ENCODE measurements around the gene CD22. TPM values are rescaled to one million over a fixed set of nuclear protein-coding genes. Genes with fewer than 3 reads are reported as not detected.

The CD22 gene
- total RNA-seq, 4 donors from 2014 or later = 2.7 to 5.6 (median 4.9) TPM

GRCh38 chr19:35321291-35321690, 7.7 kb upstream of the CD22 start:
- WGBS, 2 donors (ENCODE audit: low coverage in 1 of 2) = 81 to 90% methylated on average over 2 of the region's 2 CpGs
- no peak for TF ChIP-seq POLR2A (IDR thresholded peaks at IDR 0.05)
- no peak for TF ChIP-seq POLR2AphosphoS5 (IDR thresholded peaks at IDR 0.05)
- no peak for TF ChIP-seq EP300 (IDR thresholded peaks at IDR 0.05)
- Histone ChIP-seq H3K36me3 (no peaks in the 10 kb centered on the region), H3K4me3 (no peak overlapping the region), H3K9me3 (peaks cover 0 to 8% (median 0%) of the 10 kb centered on the region in 3 donors), H3K4me1 (no peaks in the 10 kb centered on the region), H3K27me3 (peaks cover 8% of the 10 kb centered on the region), H3K27ac (no peak overlapping the region)
- ATAC-seq = no peak

- Histone ChIP-seq H3K27ac (no peak overlapping the region), H3K36me3 (no peaks in the 10 kb centered on the region), H3K27me3 (peaks cover 8% of the 10 kb centered on the region), H3K4me1 (no peaks in the 10 kb centered on the region), H3K4me3 (no peak overlapping the region), H3K9me3 (peaks cover 0 to 8% (median 0%) of the 10 kb centered on the region in 3 donors)
- TF ChIP-seq POLR2AphosphoS5 (IDR thresholded peaks at IDR 0.05) (no peak), CTCF (IDR thresholded peaks at IDR 0.05) (no peak), EP300 (IDR thresholded peaks at IDR 0.05) (no peak), POLR2A (IDR thresholded peaks at IDR 0.05) (no peak)
- no peak for ATAC-seq
- WGBS, 2 donors (ENCODE audit: low coverage in 1 of 2) = 84 to 93% methylated on average over 4 to 9 of the region's 9 CpGs
Measured at GRCh38 chr19:35322014-35322413, 7.0 kb upstream of the CD22 start.

GRCh38 chr19:35327642-35328041, 1.3 kb upstream of the CD22 start:
- H3K27me3 ChIP-seq = peaks cover 51% of the 10 kb centered on the region
- no peak for ATAC-seq
- H3K4me3 ChIP-seq = no peak overlapping the region
- WGBS, 2 donors (ENCODE audit: low coverage in 1 of 2) = 65 to 77% methylated on average over 4 of the region's 4 CpGs
- H3K4me1 ChIP-seq = no peaks in the 10 kb centered on the region
- H3K36me3 ChIP-seq = no peaks in the 10 kb centered on the region
- no peak overlapping the region for H3K27ac ChIP-seq
- H3K9me3 ChIP-seq = no peaks in the 10 kb centered on the region
- TF ChIP-seq POLR2AphosphoS5 (IDR thresholded peaks at IDR 0.05) (no peak), CTCF (IDR thresholded peaks at IDR 0.05) (no peak), EP300 (IDR thresholded peaks at IDR 0.05) (no peak), POLR2A (IDR thresholded peaks at IDR 0.05) (no peak)

GRCh38 chr19:35329323-35329722, 336 bp downstream of the CD22 start:
- no peaks in the 10 kb centered on the region for H3K4me1 ChIP-seq
- no peak overlapping the region for H3K4me3 ChIP-seq
- H3K9me3 ChIP-seq = no peaks in the 10 kb centered on the region
- H3K36me3 ChIP-seq = no peaks in the 10 kb centered on the region
- ATAC-seq = no peak
- no peak overlapping the region for H3K27ac ChIP-seq
- 75% methylated on average over 1 of the region's 4 CpGs; no CpG with 5 or more reads in 1 of the 2 donors for WGBS, 2 donors (ENCODE audit: low coverage in 1 of 2)
- H3K27me3 ChIP-seq = peaks cover 66% of the 10 kb centered on the region
- no peak for TF ChIP-seq CTCF (IDR thresholded peaks at IDR 0.05)
- no peak for TF ChIP-seq EP300 (IDR thresholded peaks at IDR 0.05)
- no peak for TF ChIP-seq POLR2AphosphoS5 (IDR thresholded peaks at IDR 0.05)

- H3K27me3 ChIP-seq = peaks cover 73% of the 10 kb centered on the region
- TF ChIP-seq CTCF (IDR thresholded peaks at IDR 0.05) (no peak), POLR2AphosphoS5 (IDR thresholded peaks at IDR 0.05) (no peak), EP300 (IDR thresholded peaks at IDR 0.05) (no peak), POLR2A (IDR thresholded peaks at IDR 0.05) (no peak)
- H3K4me1 ChIP-seq = no peaks in the 10 kb centered on the region
- ATAC-seq = no peak
- H3K27ac ChIP-seq = no peak overlapping the region
- WGBS, 2 donors (ENCODE audit: low coverage in 1 of 2) = 39 to 71% methylated on average over 4 to 7 of the region's 7 CpGs
- H3K4me3 ChIP-seq = no peak overlapping the region
- H3K36me3 ChIP-seq = no peaks in the 10 kb centered on the region
- H3K9me3 ChIP-seq = no peaks in the 10 kb centered on the region
Measured at GRCh38 chr19:35330475-35330874, 1.5 kb downstream of the CD22 start.

All from gastroesophageal sphincter (tissue), 4 donors.